Anterior cingulate cortex (tissue), 58 donors: ENCODE data around the gene FBXO17.
A peak's percentile ranks its signal among the peaks of the same experiment; 100 is the strongest.
"Not testable (repeated sequence)": the region's sequence is repeated elsewhere in the genome, so short reads cannot be mapped to it uniquely, and the experiment has no call there.

Experiments
- DNase-seq, 58 donors: peaks; one replicate each; lab custom pipeline; 2025; lab: John Stamatoyannopoulos, UW

The FBXO17 gene

GRCh38 chr19:38945562-38946228 lies 29.8 kb downstream of the FBXO17 start:
- DNase-seq: no peak

DNA sequence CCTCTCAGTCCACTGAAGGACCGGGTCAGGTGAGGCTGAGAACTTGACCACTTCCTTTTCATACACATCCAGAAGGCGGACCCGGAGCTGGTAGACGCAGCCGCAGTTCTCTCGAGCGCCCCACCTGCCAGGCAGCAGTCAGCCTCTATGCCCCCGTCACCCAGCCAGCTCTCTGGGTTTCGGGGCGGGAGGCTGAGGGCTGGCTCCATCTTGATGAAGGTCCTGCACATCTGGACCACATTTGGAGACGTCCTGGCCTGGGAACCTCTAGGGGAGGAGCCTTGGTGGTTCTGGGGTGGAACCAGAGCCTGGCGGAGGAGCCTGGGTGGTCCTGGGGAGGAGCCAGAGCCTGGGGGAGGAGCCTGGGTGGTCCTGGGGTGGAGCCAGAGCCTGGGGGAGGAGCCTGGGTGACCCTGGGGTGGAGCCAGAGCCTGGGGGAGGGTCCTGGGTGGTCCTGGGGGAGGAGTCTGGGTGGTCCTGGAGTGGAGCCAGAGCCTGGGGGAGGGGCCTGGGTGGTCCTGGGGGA lies 30.5 kb downstream of the FBXO17 start:
- DNase-seq: no peak

DNA sequence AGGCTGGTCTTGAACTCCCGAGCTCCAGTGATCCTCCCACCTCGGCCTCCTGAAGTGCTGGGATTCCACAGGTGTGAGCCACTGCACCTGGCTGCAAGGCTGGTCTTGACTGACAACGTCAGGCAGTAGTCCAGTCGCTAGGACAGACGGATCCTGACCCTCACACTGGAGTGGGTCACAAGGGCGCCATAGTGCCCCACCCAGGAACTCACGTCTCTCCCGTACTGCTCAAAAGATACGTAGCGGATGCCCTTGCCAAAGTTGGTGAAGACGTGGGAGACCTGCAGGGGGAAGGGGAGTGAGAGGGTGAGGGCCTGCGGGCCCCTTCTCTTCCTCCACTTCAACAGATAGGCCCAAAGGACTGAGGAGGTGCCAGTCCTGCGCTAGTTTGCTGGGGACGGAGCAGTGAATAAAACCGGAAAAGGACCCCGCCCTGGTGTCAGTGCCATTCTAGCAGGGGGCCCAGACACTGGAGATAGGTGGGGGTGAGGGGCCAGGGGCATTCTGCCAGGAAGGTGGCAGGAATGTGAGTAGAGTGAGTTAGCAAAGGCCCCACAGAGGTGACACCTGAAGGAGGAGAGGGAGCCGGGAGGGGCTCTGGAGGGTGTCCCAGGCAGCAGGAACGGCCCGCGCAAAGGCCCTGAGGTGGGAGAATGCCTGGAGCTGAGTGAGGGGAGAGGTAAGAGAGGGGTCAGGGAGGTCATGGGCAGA lies 32.9 kb downstream of the FBXO17 start:
- no peak for DNase-seq

- no peak for DNase-seq
Measured at GRCh38 chr19:38941979-38942378, 33.6 kb downstream of the FBXO17 start.

DNA sequence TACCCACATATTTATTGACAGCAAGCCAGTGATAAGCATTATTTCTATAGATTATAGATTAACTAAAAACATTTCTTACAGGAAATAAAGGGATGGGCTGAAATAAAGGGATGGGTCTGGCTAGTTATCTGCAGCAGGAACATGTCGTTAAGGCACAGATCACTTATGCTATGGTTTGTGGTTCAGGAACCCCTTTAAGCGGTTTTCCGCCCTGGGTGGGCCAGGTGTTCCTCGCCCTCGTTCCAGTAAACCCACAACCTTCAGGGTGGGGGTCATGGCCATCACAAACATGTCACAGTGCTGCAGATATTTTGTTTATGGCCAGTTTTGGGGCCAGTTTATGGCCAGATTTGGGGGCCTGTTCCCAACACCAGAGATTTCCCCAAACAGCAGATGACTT lies 34.1 kb downstream of the FBXO17 start:
- not testable (repeated sequence) for DNase-seq

GRCh38 chr19:38939957-38940356 lies 35.6 kb downstream of the FBXO17 start:
- no peak for DNase-seq

DNA sequence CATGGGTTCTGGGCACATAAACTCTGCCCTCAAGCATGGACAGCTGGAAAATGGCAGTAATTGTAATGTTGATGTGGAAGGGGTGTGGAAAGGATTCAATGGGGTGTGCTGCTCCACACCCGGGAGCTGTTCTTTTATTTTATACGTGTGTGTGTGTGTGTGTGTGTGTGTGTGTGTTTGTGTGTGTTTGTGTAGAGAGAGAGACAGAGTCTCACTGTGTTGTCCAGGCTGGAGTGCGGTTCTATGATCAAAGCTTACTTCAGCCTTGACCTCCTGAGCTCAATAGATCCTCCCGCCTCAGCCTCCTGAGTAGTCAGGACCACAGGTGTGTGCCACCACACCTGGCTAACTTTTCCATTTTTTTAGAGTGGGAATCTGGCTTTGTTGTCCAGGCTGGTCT lies 42.0 kb downstream of the FBXO17 start:
- no peak for DNase-seq

DNA sequence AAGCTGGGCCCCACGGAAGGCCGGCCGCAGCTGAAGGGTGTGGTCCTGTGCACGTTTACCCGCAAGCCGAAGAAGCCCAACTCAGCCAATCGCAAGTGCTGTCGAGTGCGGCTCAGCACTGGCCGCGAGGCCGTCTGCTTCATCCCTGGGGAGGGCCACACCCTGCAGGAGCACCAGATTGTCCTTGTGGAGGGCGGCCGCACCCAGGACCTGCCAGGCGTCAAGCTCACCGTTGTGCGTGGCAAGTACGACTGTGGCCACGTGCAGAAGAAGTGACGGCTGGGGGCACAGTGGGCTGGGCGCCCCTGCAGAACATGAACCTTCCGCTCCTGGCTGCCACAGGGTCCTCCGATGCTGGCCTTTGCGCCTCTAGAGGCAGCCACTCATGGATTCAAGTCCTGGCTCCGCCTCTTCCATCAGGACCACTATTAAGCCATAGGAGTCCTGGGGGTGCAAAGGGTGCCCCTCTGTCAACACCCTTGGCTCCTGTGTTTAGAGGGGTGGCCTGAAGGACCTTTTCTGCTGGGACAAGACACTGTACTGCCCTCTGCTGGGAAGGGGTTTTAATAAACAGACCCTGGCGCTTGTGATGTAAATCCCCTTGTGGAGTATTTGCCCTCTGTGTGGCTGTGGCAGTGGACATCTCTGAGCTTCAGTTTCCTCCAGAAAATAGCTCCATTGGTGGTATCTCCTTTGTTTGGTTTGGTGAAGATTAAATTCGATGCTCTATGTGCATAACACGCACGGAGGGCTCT lies 42.9 kb downstream of the FBXO17 start:
- peak in 1 of 58 donors; percentile 1 for DNase-seq

DNA sequence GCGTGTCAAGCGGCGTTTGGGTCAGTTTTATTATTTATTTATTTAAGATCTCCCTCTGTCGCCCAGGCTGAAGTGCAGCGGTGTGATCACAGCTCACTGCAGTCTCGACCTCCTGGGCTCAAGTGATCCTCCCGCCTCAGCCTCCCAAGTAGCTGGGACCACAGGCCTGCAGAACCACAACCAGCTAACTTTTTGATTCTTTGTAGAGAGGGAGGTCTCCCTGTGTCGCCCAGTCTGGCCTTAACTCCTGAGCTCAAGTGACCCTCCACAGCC lies 44.1 kb downstream of the FBXO17 start:
- DNase-seq: no peak

DNA sequence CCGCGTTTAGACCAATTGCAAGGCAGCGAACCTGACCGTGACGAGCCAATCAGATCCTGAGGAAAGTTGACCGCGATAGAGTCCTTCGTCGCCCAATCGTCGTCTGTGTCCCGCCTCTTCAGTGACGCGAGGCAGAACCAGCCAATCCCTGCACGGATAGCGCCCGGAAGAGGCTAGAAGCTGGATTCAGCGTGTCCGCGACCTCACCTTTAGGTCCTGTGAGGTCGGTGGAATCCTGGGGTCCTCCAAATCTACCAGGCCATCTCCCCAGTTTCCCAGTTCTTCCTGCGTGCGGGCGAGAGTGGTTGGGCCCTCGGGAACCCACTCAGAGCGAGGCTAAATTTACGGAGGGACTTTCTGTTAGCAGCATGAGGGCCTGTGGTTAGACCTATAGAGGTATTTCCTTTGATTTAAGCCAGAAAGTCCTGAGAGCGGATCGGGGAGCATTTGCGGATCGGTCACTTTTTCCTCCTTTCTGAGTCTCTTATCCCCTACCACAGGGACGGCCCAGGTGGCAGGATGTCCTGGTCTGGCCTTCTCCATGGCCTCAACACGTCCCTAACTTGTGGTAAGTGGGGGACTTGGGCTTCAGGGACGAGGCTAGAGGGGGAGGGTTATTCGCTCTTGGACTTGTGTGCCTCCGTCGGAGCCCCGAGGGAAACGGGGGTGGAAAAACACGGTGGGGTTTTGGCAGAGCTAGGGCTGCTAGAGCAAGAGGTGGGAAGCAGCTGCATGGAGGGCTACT lies 44.6 kb downstream of the FBXO17 start, which contains the start of gene MRPS12:
Gene MRPS12, plus strand, starts transcription at position 169 of the 745 bp plus-strand sequence. Its CDS starts 351 bp downstream, at position 520.
- DNase-seq: peak in 50 of 58 donors; percentile 92 to 100 (median 98)

- peak in 56 of 58 donors; percentile 88 to 100 (median 96) for DNase-seq
Measured at GRCh38 chr19:38929929-38930775, 45.4 kb downstream of the FBXO17 start, which contains the start of gene SARS2. SARS2 (minus strand) TSS chr19:38930763; CDS start chr19:38930736, 27 bp downstream.

DNA sequence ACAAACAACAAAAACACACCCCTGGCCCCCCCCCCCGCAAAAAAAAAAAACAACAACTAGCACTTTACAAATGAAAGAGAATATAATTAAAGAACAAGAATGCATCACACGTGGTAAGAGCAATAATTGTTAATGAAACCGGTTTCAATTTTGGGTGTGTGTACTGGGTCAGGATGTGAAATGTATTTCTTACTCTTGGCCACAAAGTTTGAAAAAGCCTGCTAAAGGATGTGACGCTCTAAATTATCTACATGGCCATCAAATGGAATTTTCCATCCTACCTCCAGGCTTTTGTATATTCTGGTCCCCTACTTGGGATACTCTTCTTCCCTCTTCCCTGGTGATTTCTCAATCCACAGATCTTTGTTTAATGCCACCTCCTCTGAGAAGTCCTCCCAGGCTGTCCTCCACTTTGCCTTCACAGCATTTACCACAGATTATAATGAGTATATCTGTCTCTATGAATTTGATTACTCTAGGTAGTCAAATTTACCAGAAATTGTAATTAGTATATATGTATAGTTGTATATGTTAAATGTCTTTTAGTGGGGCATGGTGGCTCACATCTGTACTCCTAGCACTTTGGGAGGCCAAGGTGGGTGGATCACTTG lies 47.0 kb downstream of the FBXO17 start:
- DNase-seq: no peak

DNA sequence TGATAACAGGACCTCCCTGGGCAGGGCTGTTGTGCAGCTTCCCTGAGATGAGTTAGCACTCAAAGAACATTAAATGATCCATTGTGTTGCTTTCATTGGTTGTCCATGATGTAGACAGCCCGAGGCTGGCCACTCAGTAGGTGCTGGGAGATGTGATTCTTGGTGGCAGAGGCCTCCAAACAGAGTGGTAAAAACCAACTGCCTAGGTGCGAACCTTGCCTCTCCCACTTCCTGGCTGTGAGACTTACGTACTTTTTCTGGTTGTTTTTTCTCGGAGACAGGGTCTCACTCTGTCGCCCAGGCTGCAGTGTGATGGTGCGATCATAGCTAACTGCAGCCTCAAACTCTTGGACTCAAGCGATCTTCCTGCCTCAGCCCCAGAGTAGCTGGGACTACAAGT lies 51.2 kb downstream of the FBXO17 start:
- no peak for DNase-seq

DNA sequence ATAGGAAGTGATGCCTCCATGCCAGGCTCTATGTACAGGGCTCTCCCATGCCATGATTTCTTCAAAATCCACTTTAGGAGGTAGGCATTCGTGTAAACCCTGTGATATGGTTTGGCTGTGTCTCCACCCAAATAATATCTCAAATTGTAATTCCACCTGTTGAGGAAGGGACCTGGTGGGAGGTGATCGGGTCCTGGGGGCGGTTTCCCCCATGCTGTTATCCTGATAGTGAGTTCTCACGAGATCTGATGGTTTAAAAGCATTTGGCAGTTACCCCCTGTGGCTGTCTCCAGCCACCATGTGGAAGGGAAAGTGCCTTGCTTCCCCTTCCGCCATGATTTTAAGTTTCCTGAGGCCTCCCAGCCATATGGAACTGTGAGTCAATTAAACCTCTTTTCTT lies 53.1 kb downstream of the FBXO17 start:
- no peak for DNase-seq

DNA sequence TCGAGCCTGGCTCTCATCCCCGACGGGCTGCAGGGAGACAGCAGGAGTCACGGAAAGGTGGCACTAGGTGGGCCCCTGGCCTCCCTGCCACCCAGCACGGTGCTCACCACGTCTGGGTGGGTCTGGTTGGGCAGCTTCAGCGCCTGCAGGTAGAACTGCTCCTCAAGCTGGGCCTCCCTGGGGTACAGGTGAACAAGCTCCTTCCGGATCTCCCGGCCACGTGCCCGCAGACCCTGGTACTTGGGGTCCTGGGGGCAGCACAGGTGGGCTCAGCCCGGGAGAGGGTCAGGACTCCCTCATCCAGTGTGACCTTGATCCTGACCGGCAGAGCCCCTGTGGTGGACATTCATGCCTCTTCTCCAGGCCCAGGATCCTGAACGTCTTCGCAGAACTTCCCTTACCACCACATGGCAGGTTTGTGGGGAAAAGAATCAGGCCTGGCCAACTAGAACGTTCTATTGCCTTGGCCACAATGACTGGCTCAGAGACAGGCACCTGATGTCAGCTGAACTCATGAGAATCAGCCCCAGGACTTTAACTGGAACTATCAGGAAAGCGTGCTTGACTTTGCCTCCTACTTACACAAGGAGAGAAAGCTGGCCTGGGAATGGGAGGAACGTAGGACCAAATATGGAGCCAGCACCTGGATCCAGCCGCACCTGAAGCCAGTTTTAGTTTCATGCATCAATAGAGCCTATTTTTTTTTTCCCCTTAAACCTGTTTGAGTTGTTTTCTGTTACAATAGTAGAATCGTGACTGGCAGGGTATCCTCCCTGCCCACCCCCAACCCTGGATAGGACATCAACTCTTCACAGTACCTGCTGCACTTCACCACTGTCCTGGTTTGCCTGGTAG lies 53.9 kb downstream of the FBXO17 start:
- no peak for DNase-seq

DNA sequence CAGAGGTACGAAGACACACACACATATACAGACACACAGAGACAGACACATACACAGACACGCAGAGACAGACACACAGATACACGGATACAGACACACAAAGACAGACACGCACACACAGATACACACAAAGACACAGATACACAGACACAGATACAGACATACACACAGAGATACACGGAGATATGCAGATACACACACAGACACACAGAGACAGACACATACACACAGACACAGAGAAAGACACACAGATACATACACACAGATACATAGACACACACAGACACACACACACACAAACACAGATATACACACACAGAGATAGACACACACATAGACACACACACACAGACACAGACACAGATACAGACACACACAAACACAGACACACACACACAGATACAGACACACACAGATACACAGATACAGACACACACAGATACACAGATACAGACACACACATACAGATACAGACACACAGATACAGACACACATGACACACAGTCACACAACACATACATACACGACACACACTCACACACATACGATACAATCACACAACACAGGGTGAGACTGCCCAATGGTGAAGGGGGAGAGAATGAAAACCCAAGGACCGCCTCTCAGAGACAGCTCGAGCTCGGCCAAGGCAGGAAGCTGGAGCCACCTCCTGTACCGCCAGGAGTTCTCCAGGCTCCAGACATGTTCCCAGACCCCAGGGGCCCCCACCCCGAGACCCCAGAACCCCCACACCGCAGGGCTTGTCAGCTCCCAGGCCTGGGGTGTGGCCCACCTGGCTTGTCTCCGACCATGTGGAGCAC lies 54.7 kb downstream of the FBXO17 start:
- no peak for DNase-seq
